ENCODE data around the gene TOPORS. TPM values are rescaled to one million over a fixed set of nuclear protein-coding genes. Genes with fewer than 3 reads are reported as not detected.

Gene TOPORS
- polyA plus RNA-seq, 3 donors: 5.9 to 12.9 (median 9.2) TPM

GRCh38 chr9:32503008-32503407, 49.4 kb downstream of the TOPORS start:
- no peak overlapping the region for H3K4me2 ChIP-seq (replicated peaks; ENCODE audit: extremely low read depth, low read length, poor library complexity, severe bottlenecking)
- no peaks in the 10 kb centered on the region for H3K4me1 ChIP-seq (ENCODE audit: control insufficient read depth in 1 of 2, insufficient read depth in 2 of 2, low read length in 2 of 2)
- H3K9ac ChIP-seq (ENCODE audit: insufficient read depth, low read length, poor library complexity, severe bottlenecking): no peak overlapping the region
- no peak overlapping the region for H3K27ac ChIP-seq (ENCODE audit: low read depth in 1 of 2, low read length in 2 of 2)
- no peak for DNase-seq
- peaks cover 28 to 36% of the 10 kb centered on the region in 2 donors for H3K36me3 Mint-ChIP-seq
- no peak overlapping the region for H2AFZ ChIP-seq (ENCODE audit: insufficient read depth, low read depth, low read length, poor library complexity, severe bottlenecking)
- no peaks in the 10 kb centered on the region for H3K4me1 Mint-ChIP-seq
- H3K27me3 ChIP-seq (ENCODE audit: control insufficient read depth in 2 of 2, insufficient read depth in 2 of 2, low read length in 2 of 2): no peaks in the 10 kb centered on the region
- 96% methylated on average over 3 of the region's 3 CpGs for WGBS (ENCODE audit: insufficient coverage)
- no peak overlapping the region for H3K4me3 Mint-ChIP-seq
- H3K9me3 Mint-ChIP-seq: peaks cover 0 to 4% (median 0%) of the 10 kb centered on the region in 7 donors
- TF ChIP-seq CTCF (IDR thresholded peaks at IDR 0.05): no peak
- H3K4me3 ChIP-seq (replicated peaks in 1 of 3; ENCODE audit: low read depth in 2 of 3, low read length in 3 of 3): no peak overlapping the region
- H3K27me3 Mint-ChIP-seq (ENCODE audit: low read depth in 3 of 3): peaks cover 0 to 2% (median 2%) of the 10 kb centered on the region in 3 donors
- intact Hi-C loops (cut with micrococcal nuclease): no loop called here
- no peaks in the 10 kb centered on the region for H3K9me3 ChIP-seq (replicated peaks in 1 of 2; ENCODE audit: control insufficient read depth in 1 of 2, insufficient read depth in 1 of 2, low read length in 2 of 2)
- H3K36me3 ChIP-seq (replicated peaks in 1 of 2; ENCODE audit: control insufficient read depth in 1 of 2, insufficient read depth in 2 of 2, low read length in 2 of 2): peaks cover 18 to 41% of the 10 kb centered on the region in 2 donors
- H3K79me2 ChIP-seq (ENCODE audit: insufficient read depth, low read length): no peaks in the 10 kb centered on the region
- peaks cover 63% of the 10 kb centered on the region for H4K20me1 ChIP-seq (ENCODE audit: insufficient read depth, low read length)
- H3K27ac Mint-ChIP-seq: no peak overlapping the region

- Mint-ChIP-seq H3K4me1 (no peaks in the 10 kb centered on the region), H3K27me3 (ENCODE audit: low read depth in 3 of 3) (peaks cover 0 to 2% (median 2%) of the 10 kb centered on the region in 3 donors), H3K9me3 (peaks cover 0 to 4% (median 0%) of the 10 kb centered on the region in 7 donors), H3K36me3 (peaks cover 32 to 41% of the 10 kb centered on the region in 2 donors), H3K4me3 (no peak overlapping the region), H3K27ac (peak overlapping the region in 1 of 7 donors; percentile 46)
- Histone ChIP-seq H3K4me2 (replicated peaks; ENCODE audit: extremely low read depth, low read length, poor library complexity, severe bottlenecking) (no peak overlapping the region), H2AFZ (ENCODE audit: insufficient read depth, low read depth, low read length, poor library complexity, severe bottlenecking) (no peak overlapping the region), H4K20me1 (ENCODE audit: insufficient read depth, low read length) (peaks cover 59% of the 10 kb centered on the region), H3K27ac (ENCODE audit: low read depth in 1 of 2, low read length in 2 of 2) (no peak overlapping the region), H3K79me2 (ENCODE audit: insufficient read depth, low read length) (no peaks in the 10 kb centered on the region), H3K4me1 (ENCODE audit: control insufficient read depth in 1 of 2, insufficient read depth in 2 of 2, low read length in 2 of 2) (no peaks in the 10 kb centered on the region), H3K9ac (ENCODE audit: insufficient read depth, low read length, poor library complexity, severe bottlenecking) (no peak overlapping the region), H3K36me3 (replicated peaks in 1 of 2; ENCODE audit: control insufficient read depth in 1 of 2, insufficient read depth in 2 of 2, low read length in 2 of 2) (peaks cover 21 to 44% of the 10 kb centered on the region in 2 donors), H3K4me3 (replicated peaks in 1 of 3; ENCODE audit: low read depth in 2 of 3, low read length in 3 of 3) (no peak overlapping the region), H3K9me3 (replicated peaks in 1 of 2; ENCODE audit: control insufficient read depth in 1 of 2, insufficient read depth in 1 of 2, low read length in 2 of 2) (no peaks in the 10 kb centered on the region), H3K27me3 (ENCODE audit: control insufficient read depth in 2 of 2, insufficient read depth in 2 of 2, low read length in 2 of 2) (no peaks in the 10 kb centered on the region)
- intact Hi-C loops (cut with micrococcal nuclease): no loop called here
- no peak for TF ChIP-seq CTCF (IDR thresholded peaks at IDR 0.05)
- 100% methylated on average over 1 of the region's 4 CpGs for WGBS (ENCODE audit: insufficient coverage)
- DNase-seq: no peak
Observed at GRCh38 chr9:32502464-32502863, 49.9 kb downstream of the TOPORS start.
